Activated CD4-positive, CD25-positive, alpha-beta regulatory T cell (primary cell): ENCODE data around the gene WDR4.
"Not testable (repeated sequence)": the region's sequence is repeated elsewhere in the genome, so short reads cannot be mapped to it uniquely, and the experiment has no call there.

Experiments used
- DNase-seq, 4 experiments: peaks; one replicate each; lab custom pipeline; 2025; lab: John Stamatoyannopoulos, UW

Gene WDR4

DNA sequence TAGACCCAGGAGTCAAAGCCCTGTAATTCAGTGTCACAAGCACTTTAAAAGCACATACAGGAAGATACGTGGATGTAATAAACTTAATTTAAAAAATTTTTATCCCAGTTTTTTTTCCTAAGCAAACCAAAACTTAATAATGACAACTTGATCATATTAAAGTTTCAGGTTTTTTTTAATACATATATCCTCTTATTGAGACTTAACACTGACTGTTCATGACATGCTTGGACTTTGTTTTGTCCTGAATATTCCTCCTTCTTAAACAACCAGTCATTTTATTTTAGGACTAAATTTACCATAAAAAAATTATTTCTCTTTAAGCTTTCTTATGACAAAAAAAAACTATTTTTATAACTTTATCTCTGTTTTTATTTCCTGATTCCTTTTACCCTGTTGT, 64.1 kb downstream of the WDR4 start:
- DNase-seq, result no peak

DNA sequence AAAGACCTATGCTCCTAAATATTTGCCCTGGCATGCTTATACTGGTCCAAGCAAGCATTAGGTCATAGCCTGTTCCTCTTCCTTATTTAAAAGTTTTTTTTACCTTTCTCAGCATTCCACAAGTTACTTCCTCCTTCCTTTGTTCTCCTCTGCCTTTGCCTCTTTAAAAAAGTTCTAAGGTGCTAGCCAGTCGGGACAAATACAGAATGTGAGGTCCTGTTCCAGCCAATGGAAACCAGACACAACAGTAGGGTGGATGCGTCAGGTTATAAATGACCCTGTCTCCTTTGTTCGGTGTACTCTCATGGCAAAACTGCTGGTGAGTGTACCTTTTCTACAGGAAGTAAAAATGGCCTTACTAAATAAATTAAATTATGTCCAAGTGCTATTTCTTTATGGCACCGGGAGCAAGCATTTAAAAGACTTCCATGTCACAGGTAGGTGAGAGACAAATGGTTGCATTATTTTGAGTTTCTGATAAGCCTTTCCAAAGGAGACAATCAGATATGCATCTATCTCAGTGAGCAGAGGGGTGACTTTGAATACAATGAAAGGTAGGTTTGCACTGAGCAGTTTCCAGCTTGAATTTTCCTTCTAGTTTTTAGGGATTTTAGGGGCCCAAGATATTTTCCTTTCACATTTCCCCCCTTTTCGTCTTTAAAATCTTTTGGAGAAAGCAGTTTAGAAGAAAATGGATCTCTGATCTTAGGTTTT, 66.7 kb downstream of the WDR4 start:
- DNase-seq, result not testable (repeated sequence)

DNA sequence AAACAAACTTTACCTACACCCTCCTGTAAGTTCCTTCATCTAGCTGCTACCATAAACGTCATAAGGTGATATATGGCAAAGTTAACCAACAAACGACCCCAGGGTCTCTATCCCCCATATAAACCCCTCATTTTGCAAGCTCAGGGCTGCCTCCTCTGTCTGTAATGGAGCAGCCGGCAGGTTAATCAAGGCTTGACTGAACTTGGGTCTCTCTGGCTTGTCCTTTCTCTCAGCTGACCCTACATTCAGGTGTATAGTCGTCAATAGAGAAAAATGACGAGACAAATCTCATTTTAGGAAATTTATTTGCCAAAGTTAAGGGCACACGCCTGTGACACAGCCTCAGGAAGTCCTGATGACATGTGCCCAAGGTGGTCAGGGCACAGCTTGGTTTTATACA, 67.4 kb downstream of the WDR4 start:
- no peak for DNase-seq

DNA sequence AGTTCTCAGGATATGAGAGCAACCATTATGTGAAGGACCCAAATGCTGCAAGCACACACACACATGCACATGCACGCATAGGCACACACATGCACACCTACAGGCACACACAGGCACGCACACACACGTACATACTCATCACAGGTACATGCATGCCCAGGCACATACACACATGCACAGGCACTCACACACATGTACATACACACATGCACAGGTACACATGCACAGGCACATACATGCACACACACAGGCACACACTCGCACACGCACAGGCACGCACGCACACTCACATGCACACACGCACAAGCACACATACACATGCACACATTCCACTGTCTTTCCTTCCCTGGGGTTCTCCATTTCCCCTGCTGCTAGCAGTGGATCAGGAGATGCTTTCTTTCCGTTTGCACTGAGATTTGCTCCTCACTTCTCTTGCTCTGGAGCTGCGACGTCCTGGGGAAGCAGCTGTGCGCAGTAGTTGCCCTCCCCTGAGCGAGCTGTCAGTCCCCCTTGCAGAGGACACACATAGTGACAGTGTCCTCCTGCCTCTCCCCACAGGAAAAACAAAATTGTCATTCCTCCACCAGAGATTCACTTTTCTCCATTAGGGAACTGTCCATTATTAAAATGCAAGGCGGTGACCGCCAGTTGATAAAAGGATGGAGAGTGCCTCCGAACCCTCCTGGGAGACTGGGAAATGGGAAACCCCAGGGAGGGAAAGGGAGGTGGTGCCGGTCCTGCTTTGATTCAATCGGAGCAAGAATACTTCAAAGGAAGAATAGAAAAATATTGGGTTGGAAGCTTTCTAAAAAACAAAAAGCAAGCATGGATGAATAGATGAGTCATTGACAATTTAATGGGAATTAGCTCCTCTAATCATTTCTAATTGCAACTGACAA, 69.5 kb downstream of the WDR4 start:
- no peak for DNase-seq

DNA sequence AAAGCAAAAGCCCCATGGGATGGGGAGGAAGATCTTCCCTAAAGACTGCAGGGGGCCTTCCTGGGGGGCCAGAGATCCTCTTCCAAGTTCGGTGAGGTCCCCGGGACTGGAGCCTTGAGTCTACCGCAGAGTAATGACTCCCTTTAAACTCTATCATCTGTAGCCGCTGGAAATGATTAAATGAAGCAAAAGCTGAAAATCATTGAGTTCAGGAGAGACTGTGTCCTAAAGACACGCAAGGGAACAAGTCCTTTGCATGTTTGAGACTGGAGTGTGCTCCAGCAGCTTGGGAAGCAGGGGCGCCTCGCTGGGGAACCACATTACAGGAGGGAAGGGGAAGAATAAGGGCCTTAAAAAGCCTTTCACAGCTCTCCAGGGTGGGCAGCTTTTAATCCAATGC, 70.2 kb downstream of the WDR4 start:
- DNase-seq, result no peak

DNA sequence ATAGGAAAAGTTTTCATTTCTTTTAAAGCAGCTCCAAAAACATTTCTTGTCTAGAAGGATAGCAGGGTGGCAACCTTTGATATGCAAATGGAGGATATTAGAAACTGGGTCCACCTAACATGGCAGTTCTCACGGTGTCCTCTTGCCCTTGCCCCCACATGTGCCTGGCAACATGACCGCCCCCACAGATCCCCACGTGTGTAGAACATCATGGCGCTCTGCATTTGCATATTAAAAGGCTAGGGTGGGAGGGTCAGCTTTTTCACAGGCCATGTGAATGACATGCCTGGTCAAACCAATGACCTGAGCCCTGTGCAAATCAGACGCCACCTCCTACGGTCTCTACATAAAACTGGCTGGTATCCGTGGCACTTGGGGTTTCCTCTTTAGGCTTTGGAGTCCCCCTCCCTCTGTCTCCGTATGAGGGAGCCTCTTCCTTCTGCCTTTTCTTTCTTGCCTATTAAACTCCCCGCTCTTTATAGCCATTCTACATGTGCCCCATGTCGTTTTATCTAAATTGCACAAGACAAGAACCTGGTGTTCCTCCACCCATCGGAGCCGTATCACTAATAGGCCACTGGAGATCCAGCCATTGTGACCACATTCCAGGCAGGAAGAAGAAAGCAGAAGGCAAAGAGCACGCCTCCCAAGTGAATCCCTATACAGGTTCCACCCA, 71.3 kb downstream of the WDR4 start:
- no peak for DNase-seq

DNA sequence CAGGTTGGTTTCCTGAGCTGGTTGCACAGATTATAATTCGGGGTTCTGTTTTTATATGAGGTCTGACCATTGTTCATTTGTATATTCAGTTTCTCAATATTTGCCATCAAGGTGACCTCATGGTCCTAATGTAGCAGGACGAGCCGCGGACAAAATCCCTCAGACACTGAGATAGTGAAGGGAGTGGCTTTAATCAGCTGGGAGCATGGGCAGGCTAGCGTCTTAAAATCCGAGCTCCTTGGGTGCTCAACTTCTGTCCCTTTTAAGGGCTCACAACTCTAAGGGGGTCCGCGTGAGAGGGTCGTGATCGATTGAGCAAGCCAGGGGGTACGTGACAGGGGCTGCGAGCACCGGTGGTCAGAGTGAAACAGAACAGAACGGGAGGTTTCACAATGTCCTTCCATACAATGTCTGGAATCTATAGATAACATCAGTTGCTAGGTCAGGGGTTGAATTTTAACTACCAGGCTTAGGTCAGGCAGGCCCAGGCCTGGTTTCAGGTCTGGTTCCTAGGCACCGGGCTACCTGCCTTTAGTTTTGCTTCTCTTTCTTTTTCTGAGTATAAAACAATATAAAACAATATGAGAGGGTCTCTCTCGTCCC, 71.9 kb downstream of the WDR4 start:
- not testable (repeated sequence) for DNase-seq

DNA sequence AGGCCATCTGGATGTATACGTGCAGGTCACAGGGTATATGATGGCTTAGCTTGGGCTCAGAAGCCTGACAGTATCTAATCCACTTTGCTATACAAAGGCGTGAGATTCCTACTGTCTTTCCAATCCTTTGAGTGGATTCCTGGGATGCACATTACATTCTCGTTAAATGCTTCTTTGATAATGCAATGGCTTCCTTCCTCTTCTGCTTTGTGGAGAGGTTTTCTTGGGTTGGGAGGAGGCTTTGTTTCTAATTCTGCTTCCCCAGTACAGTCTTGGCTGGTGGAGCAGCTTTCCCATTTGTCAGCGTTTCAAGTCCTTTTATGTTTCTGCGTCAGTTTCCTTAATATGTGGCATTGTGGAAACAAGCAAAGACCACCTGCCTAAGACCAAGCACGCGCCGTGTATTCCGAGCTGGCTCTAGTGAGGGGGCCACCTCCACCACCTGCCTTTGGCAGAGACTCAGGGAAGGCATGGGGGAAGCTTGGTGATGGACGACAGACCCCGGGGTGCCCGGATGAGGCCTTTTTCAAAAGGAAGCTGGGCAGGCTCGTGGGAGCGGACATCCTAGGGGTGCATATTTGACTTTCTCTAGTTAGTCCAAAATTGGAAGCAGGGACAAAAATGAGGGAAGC, 72.7 kb downstream of the WDR4 start:
- DNase-seq, result no peak

DNA sequence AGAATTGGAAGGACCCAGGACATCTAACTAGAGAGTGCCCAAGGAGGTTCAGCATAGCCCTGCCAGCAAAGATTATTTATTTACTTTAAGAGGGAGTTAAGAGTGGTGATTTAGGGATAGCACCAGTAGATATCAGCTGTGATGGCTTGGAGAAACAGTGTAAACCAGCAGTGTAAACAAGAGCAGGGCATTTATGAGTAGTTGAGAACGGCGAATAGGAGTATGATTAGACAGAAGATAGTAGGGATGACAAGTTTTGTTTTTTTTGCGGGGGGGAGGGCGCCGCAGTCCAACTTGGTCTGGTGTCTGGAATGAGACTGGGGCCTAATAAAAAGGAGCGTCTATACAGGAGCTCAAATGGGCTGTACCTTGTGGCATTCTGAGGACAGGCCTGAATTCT, 77.7 kb downstream of the WDR4 start:
- not testable (repeated sequence) for DNase-seq

DNA sequence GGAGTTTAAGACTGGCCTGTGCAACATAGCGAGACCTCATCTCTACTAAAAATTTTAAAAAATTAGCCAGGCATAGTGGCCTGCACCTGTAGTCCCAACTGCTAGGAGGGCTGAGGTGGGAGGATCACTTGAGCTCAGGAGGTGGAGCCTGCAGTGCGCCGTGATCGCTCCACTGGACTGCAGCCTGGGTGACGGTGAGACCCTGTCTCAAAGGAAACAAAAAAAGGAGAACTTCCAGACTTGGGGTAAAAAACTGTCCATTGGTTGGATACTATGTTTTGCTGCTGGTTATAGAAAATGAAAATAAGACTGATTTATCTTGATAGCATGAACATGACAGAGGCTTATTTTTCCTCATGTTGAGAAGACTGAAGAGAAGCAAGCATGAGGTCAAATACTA, 79.4 kb downstream of the WDR4 start:
- no peak for DNase-seq

DNA sequence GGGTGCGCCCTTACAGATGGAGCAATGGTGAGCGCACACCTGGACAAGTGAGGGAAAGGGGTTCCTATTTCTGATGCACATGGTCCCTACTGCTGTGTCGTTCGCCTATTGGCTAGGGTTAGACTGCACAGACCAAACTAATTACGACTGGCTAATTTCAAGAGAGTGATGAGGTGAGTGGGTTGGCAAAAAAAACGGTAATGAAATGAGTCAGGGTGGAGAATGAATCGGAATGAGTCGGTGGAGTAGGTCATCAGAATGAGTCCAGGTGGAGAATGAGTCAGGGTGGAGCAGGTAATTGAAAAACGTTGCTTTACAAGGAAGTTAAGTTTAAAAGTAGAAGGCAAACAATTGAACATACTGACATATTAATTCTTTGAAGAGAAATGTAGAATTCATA, 79.8 kb downstream of the WDR4 start:
- DNase-seq, result no peak
